HT1080 (cell line): ENCODE data around the gene RPUSD3. TPM values are rescaled to one million over a fixed set of nuclear protein-coding genes. Genes with fewer than 3 reads are reported as not detected.
A peak's percentile ranks its signal among the peaks of the same experiment; 100 is the strongest.

Experiments used
- DNase-seq: peaks from one replicate; pipeline ENCODE4 v3.0.0-alpha.2; 2015; ENCODE audit warnings: low read depth
- total RNA-seq: library from RNA; depleted of rRNA; stranded (reverse); fragments of >200 nt; shearing (Covaris generic); gene quantifications from 2 replicates; pipeline ENCODE4 v1.2.3, GENCODE V29; 2014

Gene RPUSD3
- total RNA-seq, 1 experiment from 2014 or later, result 46.0 TPM

DNA sequence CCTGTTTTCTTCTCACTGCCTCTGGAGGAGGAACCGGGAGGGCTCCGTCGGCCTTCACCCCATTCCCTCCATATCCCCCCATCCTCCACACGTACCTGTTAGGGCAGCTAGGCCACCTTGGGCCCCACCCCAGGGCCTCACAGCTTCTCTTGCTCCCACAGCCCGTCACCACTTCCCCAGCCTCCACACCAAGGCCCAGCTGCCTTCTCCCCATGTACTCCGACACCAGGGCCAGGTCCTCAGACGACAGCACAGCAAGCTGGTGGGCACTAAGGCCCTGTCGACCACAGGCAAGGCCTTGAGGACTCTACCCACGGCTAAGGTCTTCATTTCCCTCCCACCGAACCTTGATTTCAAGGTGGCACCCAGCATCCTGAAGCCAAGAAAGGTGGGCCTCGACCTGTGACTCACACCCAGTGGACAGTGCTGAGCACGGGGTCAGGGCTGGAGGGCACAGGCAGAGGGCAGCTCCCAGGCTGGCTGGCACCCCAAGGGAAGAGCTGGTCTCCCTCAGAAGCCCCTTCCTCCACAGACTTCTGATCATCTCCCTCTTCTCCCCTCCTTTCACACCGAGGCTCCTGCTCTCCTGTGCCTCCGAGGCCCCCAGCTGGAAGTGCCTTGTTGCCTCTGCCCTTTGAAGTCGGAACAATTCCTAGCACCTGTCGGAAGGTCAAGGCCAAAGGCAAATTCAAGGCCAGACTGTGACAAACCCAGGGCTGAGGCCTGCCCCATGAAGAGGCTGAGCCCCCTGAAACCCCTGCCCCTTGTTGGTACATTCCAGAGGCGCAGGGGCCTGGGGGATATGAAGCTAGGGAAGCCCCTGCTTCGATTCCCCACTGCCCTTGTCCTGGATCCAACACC, 9.1 kb downstream of the RPUSD3 start:
- no peak for DNase-seq

DNA sequence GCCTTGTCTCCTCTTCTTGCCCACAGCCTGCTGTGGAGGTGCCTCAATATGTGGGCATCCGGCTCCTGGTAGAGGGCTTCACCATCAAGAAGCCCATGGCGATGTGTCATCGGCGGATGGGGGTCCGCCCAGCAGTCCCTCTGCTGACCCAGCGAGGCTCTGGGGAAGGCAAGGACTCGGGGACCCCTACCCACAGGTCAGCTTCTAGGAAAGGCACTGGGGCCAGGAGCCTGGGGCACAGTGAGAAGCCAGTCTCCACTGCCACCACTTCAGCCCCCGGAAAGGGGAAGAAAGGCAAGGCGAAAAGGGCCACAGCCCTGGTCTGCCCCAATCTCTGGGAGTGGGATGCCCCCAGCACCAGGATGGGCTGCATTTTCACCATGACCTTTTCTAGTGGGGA, 10.7 kb downstream of the RPUSD3 start:
- DNase-seq, result no peak

DNA sequence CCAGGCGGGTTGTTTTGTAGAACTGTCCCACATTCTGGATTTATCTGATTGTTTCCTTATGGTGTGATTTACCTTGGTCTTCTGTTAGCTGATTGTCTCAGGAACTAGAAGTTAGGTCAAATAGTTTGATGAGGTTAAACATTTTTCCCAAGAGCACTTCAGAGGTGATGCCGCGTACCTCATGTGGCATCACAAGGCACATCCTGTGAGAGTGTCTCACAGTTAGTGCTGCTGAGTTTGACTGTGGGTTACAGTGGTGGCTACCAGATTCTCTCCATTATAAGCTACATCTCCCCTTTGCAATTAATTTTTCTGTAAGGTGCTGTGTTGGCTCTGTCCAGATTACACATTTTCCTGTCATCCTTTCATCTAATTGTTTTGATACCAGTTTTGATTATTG, 12.6 kb downstream of the RPUSD3 start:
- no peak for DNase-seq

DNA sequence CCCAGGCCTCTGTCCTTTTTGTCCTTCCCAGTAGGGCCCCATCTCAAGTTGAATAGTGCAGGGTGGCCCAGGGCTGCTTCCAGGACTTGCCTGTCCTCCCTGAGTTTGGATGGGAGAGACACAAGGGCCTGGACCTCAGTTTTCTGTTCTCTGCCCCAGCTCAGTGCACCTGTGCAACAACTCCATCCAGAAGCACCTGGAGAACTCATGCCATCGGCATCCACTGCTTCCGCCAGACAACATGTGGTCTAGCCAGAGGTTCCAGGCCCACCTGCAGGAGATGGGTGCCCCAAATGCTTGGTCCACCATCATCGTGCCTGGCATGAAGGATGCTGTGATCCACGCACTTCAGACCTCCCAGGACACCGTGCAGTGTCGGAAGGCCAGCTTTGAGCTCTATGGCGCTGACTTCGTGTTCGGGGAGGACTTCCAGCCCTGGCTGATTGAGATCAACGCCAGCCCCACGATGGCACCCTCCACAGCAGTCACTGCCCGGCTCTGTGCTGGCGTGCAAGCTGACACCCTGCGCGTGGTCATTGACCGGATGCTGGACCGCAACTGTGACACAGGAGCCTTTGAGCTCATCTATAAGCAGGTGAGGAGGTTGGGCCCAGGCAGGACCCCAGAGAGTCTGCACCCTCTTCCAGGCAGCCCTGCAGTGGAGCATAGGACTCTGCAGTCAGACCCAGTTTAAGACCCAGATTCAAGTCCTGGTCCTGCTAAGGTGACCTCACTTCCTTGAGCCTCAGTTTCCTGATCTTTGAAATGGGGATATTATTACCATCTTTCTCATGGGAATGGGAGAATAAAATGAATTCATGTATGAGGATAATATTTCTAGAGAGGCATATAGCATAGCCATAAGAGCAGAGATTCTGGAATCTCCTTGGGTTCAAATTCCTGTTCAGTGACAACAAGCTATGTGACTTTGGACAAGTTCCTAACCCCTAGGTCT, 14.7 kb downstream of the RPUSD3 start:
- DNase-seq, result no peak

DNA sequence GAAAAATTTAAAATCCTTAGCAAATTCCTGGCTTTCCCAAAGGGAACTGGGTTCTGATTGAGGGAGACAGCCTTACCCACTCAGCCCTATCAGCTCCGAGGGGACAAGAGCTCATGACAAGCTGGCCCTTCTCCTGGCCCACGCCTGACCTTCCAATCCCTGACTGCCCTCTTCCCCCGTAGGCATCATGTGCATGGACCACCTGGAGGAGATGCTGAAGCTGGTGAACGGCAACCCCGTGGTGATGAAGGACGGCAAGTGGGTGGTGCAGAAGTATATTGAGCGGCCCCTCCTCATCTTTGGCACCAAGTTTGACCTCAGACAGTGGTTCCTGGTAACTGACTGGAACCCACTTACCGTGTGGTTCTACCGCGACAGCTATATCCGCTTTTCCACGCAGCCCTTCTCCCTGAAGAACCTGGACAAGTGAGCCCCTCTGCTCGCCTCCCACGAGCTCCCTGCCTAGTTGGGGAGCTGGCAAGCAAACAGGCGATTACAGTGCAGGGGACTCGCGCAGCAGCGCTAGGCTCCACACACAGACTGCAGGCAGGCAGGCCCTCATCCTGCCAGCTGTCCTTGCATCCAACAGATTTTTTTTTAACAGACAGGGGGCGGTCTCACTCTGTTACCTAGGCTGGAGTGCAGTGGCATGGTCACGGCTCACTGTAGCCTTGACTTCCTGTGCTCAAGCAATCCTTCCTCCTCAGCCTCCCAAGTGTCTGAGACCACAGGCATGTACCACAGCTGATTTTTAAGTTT, 16.8 kb downstream of the RPUSD3 start:
- DNase-seq, result peak; percentile 56

DNA sequence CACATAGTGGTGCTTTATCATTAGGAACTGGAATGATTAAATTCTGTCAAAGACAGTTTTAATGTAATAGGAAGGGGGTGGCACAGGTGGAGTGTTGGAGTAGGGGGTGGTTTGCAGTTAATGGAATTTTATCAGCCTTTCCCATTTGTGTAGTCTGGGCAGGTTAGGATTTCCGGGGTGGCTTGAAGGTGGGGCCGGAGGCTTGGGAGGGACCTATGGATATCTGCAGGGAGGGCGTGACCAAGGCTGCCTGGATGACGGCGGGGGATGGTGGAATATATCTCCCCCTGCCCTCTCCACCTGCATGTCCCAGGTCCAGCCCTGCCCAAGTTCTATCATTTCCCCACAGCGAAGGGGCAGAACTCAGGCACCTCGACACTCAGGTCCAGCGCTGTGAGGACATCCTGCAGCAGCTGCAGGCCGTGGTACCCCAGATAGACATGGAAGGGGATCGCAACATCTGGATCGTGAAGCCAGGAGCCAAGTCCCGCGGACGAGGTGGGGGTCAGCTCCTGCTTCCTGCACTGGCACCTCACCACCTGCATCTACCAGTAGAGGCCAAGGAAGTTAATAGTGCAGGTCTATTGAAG, 18.3 kb downstream of the RPUSD3 start:
- DNase-seq, result no peak

DNA sequence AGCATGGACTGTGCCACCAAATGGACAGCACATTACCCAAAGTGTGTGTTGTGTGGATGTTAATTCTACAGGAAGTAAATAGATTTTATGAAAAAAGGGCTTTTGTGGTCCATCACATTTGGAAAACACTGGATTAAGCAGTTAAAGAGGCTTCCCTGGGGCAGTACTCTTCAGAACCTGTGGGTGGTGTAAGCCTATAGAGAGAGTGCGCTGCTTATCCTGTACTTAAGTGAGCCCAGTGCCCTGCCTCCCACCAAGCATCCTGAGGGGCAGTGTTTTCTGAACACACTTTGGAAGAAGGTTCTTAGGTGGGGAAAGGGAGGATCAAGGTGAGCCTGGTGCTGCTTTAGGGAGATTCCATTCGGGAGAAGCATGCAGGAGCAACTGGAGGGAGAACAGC, 22.9 kb downstream of the RPUSD3 start:
- no peak for DNase-seq

DNA sequence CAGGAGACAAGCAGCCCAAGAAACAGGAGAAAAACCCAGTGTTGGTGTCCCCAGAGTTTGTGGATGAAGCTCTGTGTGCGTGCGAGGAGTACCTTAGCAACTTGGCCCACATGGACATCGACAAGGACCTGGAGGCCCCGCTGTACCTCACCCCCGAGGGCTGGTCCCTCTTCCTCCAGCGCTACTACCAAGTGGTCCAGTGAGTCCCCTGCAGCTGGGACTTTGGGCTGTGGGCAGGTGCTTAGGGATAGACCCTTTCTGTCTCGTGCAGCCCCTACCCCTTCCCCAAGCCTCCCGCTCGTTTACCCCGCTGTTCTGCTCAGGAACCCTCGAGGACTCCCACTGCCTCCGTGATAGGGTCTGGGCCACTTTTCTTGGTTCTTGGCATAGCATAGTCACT, 23.3 kb downstream of the RPUSD3 start:
- no peak for DNase-seq

DNA sequence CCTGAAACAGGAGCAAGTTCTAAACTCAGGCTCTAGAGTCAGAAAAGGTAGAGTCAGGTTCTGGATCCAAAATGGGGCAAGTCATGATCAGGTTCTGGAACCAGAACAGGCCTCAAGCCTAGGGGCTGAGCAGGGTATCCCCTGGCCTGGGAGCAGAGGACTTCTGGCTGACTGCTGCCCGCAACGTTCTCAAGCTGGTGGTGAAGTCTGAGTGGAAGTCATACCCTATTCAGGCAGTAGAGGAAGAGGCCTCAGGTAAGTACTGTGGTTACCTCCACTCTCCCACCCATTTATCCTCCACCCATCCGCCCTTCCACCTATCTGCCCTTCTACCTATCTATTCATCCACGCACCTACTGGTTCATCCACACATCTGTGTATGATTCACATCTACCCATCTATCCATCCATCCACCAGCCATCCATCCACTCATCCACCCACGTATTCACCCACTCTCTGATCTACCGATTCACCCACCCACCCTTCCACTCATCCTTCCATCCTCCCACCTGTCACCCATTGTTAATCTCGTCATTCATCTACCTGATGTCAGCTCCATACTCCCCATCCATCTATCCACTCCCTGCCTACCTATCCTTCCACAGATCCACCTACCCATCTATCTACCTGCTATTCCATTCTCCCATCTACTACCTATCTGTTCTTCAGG, 25.0 kb downstream of the RPUSD3 start:
- DNase-seq, result no peak

DNA sequence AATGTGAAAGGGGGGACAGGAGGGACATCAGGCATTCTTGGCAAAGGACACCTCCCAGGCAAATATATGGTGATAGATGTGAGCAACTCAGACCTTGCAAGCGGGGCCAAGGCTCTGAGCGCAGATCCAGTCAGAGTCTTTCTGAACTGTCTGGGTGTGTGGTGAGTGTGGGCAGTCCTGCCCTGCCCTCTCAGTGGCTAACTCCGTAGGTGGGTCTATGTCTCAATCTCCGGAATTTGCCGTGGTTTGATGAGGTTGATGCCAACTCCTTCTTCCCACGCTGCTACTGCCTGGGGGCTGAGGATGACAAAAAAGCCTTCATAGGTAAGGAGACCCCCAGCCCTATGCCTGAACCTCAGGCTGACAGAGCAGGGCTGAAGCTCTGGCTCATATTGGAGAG, 26.4 kb downstream of the RPUSD3 start:
- DNase-seq, result no peak

DNA sequence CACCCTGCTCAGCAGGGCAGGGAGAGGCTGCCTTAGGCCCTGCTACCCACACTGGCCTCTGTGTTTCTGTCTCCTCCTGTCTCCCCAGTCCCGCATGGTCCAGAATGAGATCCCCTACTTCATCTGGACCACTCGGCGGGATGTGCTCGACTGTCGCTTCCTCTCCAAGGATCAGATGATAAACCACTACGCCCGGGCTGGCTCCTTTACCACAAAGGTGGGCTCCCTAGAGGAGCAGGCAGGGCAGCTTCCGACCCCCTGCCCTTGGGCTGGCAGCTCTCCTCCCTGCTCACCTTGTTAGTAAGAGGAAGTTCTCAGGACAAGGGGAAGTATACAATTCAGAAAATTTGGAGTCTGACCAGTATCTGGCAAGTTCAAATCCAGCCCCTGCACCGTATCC, 27.8 kb downstream of the RPUSD3 start:
- no peak for DNase-seq

DNA sequence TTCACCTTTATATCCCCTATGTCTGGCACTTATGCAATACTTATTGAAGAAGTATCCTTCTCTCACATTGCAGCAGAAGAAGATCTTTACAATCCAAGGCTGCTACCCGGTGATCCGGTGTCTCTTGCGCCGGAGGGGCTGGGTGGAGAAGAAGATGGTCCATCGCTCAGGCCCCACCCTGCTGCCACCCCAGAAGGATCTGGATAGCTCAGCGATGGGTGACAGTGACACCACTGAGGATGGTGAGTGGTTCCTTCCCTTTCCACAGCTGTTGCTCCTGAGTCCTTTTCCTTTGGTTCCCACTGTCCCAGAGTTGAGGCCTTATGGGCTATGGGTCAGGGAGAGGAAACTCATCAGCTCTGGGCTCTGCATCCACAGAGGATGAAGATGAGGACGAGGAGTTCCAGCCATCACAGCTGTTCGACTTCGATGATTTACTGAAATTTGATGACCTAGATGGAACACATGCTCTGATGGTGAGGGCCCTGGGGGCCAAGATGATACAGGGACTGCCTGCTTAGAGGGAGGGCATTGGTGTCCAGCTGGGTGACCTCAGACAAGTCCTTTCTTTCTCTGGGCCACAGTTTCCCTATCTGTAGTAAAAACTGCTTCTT, 30.8 kb downstream of the RPUSD3 start:
- no peak for DNase-seq

DNA sequence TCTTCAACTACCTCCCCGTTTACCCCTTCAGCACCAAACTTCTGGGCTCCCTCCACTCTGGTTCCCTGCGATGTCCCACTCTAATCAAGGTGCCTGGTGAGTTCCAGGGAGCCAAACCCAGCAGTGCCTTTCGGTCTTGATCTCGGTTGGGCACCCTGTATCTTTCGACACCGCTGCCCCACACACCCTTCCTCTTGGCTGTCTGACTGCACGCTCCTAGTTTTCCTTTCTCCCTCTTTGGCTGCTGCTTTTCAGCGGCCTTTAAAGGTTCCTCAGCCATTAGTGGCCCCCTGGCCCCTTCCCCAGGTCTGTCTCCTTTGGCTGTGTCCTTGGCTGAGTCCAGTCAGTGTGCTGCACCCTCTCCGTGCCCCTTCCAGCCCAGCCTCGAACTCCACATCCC, 33.0 kb downstream of the RPUSD3 start:
- no peak for DNase-seq

DNA sequence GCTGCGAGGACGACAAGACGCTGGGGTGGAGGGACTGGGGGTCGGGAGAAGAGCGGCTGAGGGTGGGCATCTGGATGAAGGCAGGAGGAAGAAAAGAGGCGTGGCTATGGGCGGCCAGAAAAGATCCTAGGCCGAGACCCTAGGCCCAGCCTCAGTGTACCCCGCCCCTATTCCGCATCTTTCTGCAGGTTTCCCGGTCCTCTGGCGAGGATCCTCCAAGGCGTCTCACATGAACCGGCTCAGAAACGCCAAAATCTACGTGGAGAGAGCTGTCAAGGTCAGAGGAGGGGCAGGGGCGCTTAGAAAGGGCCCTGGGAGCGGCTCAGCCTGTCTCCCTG, 33.4 kb downstream of the RPUSD3 start:
- DNase-seq, result no peak

DNA sequence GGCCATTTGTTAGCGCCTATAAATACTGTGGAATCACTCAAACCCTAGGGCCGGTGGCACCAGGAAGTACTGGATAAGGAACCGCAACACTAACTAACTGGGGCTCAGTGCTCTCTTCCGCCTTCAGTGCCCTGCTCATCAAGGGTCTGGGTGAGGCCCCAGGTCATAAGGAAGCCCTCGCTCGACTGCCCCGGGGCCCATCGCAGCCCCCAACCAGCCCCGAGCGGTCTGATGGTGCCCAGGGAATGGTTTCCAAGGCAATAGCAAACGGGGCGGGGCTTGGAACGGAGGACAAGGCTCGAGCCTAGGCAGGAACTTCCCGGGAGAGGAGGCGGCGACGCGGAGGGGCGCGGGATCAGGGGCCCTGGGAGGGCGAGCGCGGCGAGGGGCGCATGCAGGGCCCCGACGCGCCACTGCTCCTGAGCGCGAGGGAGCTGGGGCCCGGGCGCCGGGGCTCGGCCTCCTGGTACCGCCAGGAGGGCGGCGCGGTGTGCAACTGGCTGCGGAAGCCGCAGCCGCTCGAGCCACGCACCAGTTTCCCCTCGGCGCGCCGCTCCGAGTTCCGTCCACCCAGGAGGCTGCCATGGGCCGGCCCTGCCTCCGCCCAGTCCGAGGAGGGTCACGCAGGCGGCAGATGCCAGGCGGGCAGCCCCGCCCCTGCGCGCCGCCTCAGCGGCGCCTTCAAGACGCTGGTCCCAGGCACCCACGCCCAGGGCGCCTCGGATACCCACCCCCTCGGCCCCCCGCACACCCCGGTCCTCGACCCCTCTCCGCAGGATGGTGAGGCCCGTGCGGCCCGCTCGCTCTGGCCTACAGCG, 34.0 kb downstream of the RPUSD3 start, which contains the start of gene TTLL3:
TSS of gene TTLL3 (plus strand) at position 648 of the 818 bp plus-strand sequence. CDS start 400 bp downstream, outside the sequence.
- peak; percentile 29 for DNase-seq

DNA sequence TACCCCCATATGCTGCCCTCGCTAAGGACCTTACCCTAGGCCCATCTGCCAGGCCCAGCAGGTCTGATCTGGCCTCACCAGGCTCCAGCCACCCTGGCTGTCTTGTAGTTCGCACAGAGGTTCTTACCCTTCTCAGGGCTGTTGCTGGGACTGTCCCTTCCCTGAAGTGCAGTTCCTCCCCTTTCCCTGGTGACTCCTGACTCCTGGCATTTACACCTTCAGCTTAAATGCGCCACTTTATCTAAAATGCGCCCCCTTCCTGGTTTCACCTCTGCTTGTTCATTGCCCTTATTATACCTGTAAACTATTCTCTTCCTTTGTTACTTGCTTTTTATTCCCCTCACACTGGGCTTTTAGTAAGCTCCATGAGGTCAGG, 34.6 kb downstream of the RPUSD3 start:
- no peak for DNase-seq

DNA sequence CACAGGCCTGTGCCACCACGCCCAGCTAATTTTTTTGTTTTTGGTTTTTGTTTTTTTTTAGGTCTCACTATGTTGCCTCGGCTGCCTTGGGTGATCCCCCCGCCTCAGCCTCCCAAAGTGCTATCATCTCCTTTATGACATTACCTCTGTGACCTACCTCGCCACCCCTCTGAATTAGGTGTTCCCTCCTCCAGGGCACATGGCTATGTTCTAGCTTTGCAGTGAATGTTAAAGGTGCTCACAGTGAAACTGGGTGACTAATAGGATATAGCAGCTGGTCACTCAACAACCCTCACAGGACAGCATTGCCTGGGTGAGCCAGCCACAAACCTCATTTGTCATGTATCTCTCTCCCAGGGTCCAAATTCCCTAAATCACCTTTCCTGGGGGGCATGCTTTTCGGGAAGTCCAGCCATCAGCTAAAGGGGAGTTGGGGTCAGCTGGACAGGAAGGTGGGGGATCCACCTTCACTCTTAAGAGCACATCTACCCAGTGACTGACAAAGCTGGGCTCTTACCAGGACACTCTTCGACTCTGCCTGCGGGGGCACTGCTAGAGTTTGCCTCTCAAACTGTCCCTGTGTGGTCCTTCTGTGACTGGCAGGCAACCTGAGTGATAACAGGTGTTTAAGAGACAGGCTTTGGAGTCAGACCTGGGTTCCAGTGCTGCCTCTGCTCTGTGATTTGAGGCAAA, 35.3 kb downstream of the RPUSD3 start:
- DNase-seq, result peak; percentile 59

DNA sequence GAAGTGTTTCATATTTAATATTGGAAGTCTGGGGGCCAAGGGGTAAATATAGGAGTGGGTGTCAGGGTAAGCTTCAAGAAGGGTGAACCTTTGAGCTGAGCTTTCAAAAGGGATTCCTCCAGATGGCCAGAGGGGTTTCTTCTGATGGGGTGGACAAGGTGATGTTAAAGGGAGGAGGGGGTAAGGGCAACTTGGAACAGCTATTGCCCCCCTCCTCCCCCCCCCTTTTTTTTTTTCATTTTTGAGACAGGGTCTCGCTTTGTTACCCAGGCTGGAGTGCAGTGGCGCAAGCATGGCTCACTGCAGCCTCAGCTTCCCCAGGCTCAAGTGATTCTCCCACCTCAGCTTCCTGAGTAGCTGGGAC, 35.8 kb downstream of the RPUSD3 start:
- no peak for DNase-seq
